MG63 (cell line): Measurements from ENCODE around the gene PISD. TPM values are rescaled to one million over a fixed set of nuclear protein-coding genes. Genes with fewer than 3 reads are reported as not detected.
A peak's percentile ranks its signal among the peaks of the same experiment; 100 is the strongest.

ENCODE experiments used
- DNase-seq: peaks from one replicate; pipeline ENCODE4 v3.0.0-alpha.2; 2020
- H3K27me3 ChIP-seq: fragments of 250-450 bp; sonication (Bioruptor Pico); 2 replicates; pipeline ENCODE4 v1.5.1; 2020; ENCODE audit warnings: mild to moderate bottlenecking, moderate library complexity
- H3K36me3 ChIP-seq: fragments of 250-450 bp; sonication (Bioruptor Pico); 2 replicates; pipeline ENCODE4 v1.5.1; 2020; ENCODE audit warnings: mild to moderate bottlenecking, moderate library complexity
- H3K4me3 ChIP-seq: fragments of 250-450 bp; sonication (Bioruptor Pico); 2 replicates; pipeline ENCODE4 v1.5.1; 2020; ENCODE audit warnings: mild to moderate bottlenecking, moderate library complexity
- H3K9me3 ChIP-seq: fragments of 250-450 bp; sonication (Bioruptor Pico); 2 replicates; pipeline ENCODE4 v1.5.1; 2020; ENCODE audit warnings: mild to moderate bottlenecking, moderate library complexity
- total RNA-seq: library from RNA; depleted of rRNA; stranded (reverse); fragments of >200 nt; shearing (Covaris generic); gene quantifications from 2 replicates; pipeline ENCODE4 v1.2.3, GENCODE V29; 2014; ENCODE audit warnings: low replicate concordance

The PISD gene
- total RNA-seq, 1 experiment from 2014 or later: 30.5 TPM

DNA sequence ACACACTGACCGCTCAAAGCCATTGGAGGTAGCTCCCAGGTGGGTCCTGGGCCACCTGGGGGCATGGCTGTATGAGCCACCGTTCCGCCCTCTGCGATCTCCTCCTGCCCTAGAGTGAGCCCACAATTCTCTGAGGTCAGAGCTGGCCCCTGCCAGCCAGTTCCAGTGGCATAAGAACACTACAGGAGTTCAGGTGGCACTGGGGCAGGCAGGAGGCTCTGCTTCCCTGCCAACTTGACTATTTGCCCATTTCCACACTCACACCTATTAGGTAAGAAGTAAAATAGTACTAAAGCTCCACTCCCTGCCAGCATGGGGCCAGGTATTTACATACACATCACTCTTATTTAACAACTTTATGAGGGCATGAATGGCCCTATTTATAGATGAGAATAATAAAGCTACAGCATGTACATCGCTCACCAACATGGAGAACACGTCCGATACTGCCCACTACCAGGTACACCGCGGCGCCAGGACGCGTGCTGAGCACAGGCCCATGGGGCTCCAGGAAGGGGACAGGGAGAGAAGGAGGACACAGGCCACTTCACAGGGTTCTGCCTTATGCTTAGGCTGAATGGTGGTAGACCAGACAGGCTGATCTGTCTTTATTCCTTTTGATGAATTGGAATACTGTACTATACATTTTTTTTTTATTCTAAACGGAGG lies 26.2 kb downstream of the PISD start:
- Histone ChIP-seq H3K36me3 (no peaks in the 10 kb centered on the region), H3K9me3 (no peaks in the 10 kb centered on the region), H3K4me3 (no peak overlapping the region), H3K27me3 (no peaks in the 10 kb centered on the region)
- DNase-seq: no peak

DNA sequence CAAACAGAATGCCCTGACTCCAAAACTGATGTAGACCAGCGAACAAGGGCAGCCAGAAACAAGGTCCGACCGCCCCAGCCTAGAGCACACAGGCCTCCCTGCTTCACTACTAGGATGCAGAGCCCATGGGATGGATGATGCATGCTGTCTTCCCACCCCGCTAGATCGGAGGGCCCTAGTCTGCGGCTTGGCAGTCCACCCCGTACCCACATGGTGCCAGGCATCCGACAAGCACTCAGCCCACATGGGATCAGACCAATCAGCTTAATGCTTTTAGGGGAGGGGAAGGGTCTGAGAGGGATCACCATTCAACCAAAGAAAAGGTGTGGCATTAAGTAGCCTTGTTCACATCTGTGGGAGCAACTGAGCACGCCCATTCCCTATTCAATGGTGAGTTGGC lies 30.6 kb downstream of the PISD start:
- no peaks in the 10 kb centered on the region for H3K9me3 ChIP-seq
- no peaks in the 10 kb centered on the region for H3K27me3 ChIP-seq
- peaks cover 17% of the 10 kb centered on the region for H3K36me3 ChIP-seq
- peak; percentile 29 for DNase-seq
- H3K4me3 ChIP-seq: peak overlapping the region; percentile 86

DNA sequence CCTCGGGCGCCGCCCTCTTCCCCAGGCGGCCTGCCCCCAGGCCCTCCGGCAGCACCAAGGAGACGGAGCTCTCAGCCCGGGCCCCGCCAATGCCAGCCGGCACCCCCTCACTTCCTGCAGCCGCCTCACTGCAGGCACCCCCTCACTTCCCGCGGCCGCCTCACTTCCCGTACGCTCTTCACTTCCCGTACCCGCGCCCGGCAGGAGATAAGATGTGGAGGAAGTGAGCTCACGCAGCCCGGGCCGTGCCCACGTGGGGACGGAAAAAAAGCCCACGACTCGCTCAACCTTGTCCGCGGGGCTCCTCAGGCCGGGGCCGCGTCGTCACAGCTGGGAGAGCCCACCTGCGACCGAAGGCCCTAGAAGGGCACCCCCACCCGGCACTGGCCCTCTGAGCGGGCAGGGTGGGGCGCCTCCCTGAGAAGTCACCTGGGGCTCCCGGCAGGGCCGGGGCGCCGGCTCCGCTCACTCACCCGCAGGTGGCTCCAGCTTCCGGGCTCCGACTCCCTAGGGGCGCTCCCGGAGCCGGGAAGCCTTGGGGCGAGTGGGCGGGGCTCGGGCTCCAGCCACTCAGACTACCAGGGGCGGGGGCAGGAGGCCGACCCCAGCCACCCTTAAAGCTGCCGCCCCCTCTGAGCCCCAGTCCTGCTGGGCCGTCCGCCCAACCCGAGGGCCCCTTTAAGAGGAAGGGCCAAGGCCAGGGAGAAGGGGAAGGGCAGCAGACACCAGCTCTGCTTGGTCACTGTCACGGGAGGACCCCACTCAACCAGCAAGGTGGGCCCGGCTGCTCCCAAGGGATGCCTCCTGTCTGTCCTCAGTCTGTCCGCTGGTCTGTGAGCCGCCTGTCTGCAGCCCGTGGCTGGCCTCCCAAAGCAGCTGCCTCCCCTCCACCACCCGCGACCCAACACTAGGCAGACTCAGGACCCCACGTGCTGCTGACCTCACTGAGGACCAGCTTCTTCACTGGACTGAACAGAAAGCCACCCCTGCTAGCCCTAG lies 31.4 kb downstream of the PISD start:
- peak; percentile 90 for DNase-seq
- Histone ChIP-seq H3K9me3 (no peaks in the 10 kb centered on the region), H3K36me3 (peaks cover 17% of the 10 kb centered on the region), H3K4me3 (peak overlapping the region; percentile 86), H3K27me3 (no peaks in the 10 kb centered on the region)

DNA sequence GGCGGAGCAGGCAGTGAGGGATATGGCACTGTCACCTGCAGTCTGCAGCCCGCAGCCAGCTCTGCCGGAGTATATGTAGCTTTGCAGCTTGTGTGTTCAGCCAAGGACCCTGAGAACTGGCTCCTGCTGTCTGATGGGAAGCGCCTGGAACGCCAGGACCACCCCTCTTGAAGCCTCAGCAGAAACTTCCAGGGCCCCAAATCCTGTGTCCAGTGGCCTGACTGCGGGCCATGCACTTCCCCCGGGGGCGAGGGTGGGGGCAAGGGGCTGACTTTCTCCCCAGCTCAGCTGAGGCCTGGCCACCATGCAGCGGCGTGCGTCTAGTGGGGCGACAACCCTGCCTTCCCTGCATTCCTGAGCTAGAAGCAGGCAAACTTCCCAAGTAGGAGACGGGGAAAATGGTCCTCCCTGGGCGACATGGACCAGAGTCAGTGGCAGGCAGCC lies 32.3 kb downstream of the PISD start:
- peaks cover 17% of the 10 kb centered on the region for H3K36me3 ChIP-seq
- no peak for DNase-seq
- peak overlapping the region; percentile 86 for H3K4me3 ChIP-seq
- H3K27me3 ChIP-seq: no peaks in the 10 kb centered on the region
- H3K9me3 ChIP-seq: no peaks in the 10 kb centered on the region

DNA sequence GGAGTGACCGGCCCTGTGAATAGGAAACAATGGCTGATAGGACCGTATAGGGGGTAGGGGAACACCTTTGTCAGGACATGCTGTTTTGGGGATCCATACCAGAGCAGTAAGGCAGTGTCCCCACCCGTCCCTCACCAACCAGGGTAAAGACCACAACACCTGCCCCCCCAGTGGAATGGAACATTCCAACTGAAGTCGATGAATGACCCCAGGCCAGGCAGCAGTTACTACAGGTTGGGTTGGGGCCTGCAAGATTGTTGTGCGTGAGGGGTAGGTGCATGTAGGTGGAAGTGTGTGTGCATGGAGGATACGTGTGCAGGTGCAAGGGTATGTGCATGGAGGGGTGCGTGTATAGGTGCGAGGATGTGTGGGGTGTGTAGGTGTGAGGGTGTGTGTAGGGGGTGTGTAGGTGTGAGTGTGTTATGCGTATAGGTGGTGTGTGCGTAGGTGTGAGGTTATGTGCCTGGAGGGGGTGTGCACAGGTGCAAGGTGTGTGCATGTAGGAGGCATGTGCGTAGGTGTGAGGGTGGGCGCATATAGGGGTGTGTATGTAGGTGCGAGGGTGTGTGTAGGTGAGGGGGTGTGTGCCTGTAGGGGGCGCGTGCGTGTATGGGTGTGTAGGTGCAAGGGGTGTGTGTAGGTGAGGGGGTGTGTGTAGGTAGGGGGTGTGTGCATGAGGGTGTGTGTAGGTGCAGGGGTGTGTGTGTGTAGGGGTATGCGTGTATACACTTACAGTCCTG lies 32.9 kb downstream of the PISD start:
- H3K4me3 ChIP-seq: peak overlapping the region; percentile 86; the same call in 1 of the 2 replicates
- peaks cover 17% of the 10 kb centered on the region for H3K36me3 ChIP-seq
- no peak for DNase-seq

DNA sequence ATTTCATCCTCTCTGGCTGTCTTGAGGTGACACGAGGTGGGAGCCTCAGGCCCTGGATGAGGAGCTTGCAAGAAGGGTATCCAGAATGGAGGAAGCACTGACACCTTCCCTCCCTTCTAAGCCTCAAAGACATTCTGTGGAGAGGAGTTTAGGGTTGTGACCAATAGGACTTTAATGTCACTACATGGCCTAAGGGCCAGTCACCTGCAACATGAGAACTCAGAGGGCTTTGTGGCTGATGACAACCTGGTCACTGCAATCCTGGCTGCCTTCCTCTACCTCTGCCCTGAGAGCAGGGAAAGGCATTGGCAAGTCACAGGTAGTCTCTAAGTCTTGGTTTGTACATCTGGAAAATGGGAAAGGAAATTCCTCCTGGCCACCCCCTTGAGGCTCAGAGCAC lies 33.7 kb downstream of the PISD start:
- H3K4me3 ChIP-seq: no peak overlapping the region
- no peaks in the 10 kb centered on the region for H3K27me3 ChIP-seq
- no peaks in the 10 kb centered on the region for H3K9me3 ChIP-seq
- no peak for DNase-seq
- peaks cover 17% of the 10 kb centered on the region for H3K36me3 ChIP-seq

More for the DNA sequence above, 32.9 kb downstream of the PISD start:
- H3K9me3 ChIP-seq: no peaks in the 10 kb centered on the region
- no peaks in the 10 kb centered on the region for H3K27me3 ChIP-seq

DNA sequence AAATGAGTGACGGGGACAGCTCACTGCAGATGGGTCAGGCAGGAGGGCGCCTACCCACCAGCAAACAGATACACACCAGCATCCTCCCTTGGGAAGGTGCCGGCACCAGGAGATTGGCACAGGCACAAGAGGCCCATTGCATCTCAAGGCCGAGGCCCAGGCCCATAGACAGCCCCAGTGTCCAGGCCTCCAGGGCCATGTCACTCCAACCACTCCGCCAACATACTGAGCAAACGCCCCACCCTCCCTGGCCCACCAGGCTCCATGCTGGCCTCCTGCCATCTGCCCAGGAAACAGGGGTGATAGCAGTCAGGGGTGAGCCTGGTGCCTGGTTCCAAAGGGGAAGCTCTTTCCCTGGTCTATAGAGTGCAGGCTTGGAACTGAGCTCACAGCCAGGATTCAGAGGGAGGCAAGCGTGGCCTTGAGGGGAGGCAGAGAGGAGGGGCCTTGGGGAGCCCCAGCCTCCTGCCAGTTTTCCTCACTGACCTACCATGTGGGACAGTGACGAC lies 34.7 kb downstream of the PISD start:
- no peak for DNase-seq
- Histone ChIP-seq H3K27me3 (no peaks in the 10 kb centered on the region), H3K36me3 (peaks cover 20% of the 10 kb centered on the region)

DNA sequence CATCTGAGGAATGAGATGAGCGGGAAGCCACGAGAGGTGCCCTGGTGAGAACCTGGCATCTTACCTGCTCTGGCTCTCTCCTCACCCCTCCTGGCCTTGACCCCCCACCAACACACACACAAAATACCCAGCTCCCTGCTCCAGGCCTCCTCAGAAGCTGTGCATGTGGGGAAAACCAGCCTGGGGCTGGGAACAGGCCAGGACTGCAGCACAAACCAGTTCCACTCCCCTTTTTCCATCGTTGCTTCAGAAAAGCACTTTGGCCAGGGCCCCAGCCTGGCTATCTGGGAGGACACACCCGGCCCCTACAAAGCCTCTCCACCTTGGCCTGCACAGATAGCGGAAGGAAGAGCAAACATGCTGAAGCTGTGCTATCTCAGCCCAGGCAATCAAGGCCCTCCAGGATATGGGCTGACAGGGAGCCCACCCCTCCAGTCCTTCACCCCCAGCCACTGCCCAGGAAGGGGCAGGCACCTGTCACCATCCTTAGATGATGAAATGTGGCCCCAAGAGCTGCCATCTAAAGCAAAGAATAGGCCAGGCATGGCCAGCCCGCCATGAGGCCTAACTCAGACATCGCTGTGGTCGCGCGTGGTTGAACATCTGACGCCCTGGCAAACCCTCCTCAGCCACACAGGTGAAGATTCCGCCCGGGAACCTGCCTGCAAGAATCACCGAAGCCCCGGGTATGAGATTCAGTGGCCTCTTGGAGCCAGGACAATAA lies 35.4 kb downstream of the PISD start:
- no peak for DNase-seq
- Histone ChIP-seq H3K9me3 (no peaks in the 10 kb centered on the region), H3K27me3 (no peaks in the 10 kb centered on the region), H3K4me3 (no peak overlapping the region), H3K36me3 (peaks cover 27% of the 10 kb centered on the region)

More for the DNA sequence above, 34.7 kb downstream of the PISD start:
- H3K4me3 ChIP-seq: no peak overlapping the region
- no peaks in the 10 kb centered on the region for H3K9me3 ChIP-seq

DNA sequence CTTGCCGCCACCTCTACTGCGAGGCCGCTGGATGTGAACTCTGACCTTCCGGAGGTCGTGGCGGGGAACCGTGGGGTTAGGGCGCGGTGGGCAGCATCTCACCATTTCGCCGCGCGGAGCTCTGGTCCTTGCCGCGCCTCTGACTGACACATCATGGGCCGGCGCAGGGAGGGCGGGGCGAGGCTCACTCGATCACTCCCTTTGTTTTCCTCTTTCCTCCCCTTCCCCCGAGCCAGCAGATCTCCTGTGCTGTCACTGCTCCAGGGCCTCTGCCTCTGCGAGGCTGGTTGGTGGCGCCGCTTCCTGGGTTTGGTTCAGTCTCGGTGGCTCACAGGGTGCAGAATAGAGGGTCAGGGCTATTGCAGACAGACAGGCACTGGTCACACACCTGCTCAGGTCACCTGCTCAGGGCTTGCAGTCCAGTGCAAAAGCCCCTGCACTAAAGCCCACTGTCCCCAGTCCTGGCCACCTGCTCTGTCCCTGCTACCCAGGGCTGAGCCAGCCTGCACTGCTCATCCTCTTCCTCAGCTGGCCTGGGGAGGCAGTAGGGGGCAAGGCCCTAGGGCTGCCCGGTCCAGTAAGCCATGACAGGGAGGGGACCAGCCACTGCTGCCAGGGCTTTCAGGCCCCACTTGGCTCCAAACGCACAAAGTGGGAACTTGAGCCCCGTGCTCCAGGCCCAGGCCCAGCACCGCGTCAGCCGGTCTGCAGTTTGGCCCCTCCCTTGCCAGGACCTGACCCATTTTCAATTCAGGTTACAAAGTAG lies 36.2 kb downstream of the PISD start:
- DNase-seq: no peak
- no peak overlapping the region for H3K4me3 ChIP-seq

DNA sequence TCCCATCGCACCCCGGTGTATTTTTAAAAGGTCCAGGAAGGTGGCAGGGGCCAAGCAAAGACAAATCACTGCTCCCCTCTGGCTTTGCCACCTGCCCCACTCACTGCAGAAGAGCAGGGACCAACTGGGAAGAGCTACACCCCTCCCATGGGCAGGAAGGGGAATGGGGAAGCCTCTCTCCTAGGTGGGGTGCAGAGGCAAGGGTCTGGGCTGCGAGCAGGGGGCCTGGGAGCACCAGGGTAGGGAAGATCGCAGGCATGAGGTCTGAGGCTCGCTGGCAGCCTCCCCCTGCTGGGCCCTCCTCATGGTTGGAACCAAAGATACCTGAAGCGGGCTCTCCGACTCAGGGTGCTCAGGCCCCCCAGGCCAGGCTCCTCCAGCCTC lies 36.8 kb downstream of the PISD start:
- Histone ChIP-seq H3K4me3 (no peak overlapping the region), H3K27me3 (no peaks in the 10 kb centered on the region), H3K36me3 (peaks cover 30% of the 10 kb centered on the region), H3K9me3 (no peaks in the 10 kb centered on the region)
- DNase-seq: no peak

More for the DNA sequence above, 36.2 kb downstream of the PISD start:
- H3K9me3 ChIP-seq: no peaks in the 10 kb centered on the region
- H3K27me3 ChIP-seq: no peaks in the 10 kb centered on the region
- H3K36me3 ChIP-seq: peaks cover 28% of the 10 kb centered on the region

DNA sequence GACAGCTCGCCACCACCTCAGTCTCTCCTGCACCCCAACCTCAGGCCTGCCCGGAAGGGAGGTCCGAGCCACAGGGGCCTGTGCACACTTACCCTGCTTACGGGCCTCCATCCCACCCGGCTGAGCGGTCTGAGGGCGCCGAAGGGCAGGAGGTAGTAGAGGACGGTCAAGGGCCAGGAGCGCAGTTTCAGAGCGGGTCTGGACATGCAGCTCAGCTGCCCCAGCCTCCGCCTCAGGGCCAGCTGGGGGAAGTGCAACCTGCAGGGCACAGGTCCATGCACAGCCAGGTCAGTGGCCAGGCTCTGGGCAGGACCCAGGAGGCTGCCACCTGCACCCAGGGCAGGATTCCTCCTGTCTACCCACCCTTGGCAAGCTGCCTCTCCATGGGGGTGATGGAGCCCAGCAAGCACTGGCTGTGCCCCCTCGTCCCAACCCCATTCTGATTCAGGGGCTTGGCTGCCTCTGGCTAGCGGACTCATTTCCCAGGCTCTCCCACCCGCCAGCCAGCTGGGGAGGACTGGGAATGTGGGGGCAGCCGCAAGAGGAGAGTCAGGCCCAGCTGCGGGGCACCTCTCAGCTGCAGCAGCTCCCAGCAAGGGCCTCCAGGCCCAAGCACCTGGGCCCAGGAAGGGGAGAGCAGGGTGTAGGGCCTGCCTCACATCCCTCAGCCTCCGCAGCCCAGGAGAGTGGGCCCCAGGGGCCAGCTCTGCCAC lies 38.3 kb downstream of the PISD start:
- Histone ChIP-seq H3K27me3 (no peaks in the 10 kb centered on the region), H3K36me3 (peaks cover 27% of the 10 kb centered on the region), H3K4me3 (no peak overlapping the region), H3K9me3 (no peaks in the 10 kb centered on the region)
- DNase-seq: no peak

DNA sequence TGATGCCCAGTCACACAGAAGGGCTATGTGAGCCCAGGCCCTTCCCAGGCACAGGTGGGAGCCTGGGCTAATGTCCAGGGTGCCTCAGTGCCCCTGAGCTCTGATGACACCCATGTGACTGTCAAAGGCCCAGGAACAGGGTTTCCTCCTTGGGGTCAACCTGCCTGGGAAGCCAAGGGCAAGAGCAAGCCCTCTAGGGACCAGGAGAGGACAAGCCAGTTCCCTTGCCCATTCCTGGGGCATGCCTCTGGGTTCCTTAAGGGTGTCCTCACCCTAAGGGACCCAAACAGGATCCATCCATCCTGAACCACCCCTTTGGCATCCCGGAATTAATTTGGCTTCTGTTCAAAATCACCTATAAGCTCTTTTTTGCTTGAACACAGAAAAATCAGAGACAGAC lies 39.0 kb downstream of the PISD start:
- no peaks in the 10 kb centered on the region for H3K9me3 ChIP-seq
- no peak overlapping the region for H3K4me3 ChIP-seq
- DNase-seq: no peak
- peaks cover 21% of the 10 kb centered on the region for H3K36me3 ChIP-seq
- H3K27me3 ChIP-seq: no peaks in the 10 kb centered on the region

DNA sequence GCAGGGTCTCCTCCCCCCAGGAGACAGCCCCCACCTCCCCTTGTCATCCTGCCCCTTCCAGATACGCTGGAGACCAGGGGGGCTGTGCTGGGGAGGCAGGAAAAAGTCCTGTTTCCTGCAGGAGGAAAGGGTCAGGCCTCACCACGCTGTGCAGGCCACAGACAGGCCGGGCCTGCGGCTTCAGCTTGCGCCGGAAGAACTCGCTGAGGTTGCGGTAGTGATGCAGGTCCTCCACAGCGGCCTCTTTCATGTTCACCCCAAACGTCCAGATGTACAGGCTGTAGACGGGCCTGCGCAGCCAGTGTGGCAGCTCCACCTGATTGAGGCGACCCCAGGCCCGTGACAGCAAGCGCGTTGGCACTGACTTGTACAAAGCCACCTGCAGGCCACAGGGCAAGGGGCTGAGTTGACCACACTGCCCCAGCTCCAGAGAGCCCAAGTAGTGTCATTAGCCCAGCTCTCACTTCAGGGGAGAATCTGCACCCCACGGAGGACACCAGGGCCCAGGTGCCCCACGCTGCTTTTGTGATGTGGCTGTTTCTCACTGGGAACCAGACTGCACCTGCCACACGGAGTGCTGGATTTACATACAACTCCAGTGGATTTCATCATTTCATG lies 40.4 kb downstream of the PISD start:
- peaks cover 20% of the 10 kb centered on the region for H3K36me3 ChIP-seq
- no peaks in the 10 kb centered on the region for H3K27me3 ChIP-seq
- no peak for DNase-seq
- H3K9me3 ChIP-seq: no peaks in the 10 kb centered on the region
- H3K4me3 ChIP-seq: no peak overlapping the region

DNA sequence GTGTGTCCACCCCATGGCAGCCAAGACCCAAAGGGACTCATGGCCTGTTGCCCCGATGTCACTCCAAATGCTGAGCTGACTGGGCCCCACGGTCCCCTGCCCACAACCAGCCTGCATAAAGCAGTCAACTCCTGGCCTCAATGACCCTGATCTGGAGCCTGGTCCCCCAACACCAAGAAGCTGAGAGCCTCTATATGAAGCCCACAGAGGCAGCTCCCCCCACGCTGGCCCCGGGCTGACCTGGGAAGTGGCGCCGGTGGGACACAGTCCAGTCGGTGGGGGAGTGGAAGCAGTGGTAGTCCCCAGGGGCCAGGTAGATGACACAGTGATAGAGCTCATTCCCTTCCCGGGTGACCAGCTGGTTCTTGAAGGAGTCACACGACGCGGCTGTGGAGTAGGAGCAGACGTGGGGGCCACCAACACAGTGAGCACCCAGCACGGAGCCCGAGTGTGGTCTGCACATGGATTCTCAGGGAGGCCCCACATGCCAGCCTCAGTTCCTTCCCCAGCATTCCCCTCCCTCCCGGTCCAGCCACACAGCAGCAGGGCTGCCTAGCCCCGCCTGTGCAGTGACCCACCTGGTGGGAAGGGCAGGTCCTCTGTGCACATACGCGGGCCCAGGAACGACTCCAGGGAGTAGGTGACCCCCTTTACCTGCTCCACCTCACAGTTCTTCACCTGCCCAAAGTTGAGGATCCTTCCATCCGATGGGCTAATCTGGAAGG lies 41.1 kb downstream of the PISD start:
- Histone ChIP-seq H3K27me3 (no peaks in the 10 kb centered on the region), H3K4me3 (no peak overlapping the region), H3K9me3 (no peaks in the 10 kb centered on the region), H3K36me3 (peaks cover 20% of the 10 kb centered on the region)
- DNase-seq: no peak
